HG03097 (cell line): Measurements from ENCODE around the gene PRDM7.
"Not testable (repeated sequence)": the region's sequence is repeated elsewhere in the genome, so short reads cannot be mapped to it uniquely, and the experiment has no call there.

Experiments
- ATAC-seq: cut with Tn5 transposase; IDR thresholded peaks from one replicate; pipeline ENCODE4 v1.9.1; 2021; ENCODE audit not compliant: unreplicated experiment, low FRiP score

The PRDM7 gene

GRCh38 chr16:90077757-90078578, 837 bp upstream of the PRDM7 start:
- peak; percentile 38 for ATAC-seq

DNA sequence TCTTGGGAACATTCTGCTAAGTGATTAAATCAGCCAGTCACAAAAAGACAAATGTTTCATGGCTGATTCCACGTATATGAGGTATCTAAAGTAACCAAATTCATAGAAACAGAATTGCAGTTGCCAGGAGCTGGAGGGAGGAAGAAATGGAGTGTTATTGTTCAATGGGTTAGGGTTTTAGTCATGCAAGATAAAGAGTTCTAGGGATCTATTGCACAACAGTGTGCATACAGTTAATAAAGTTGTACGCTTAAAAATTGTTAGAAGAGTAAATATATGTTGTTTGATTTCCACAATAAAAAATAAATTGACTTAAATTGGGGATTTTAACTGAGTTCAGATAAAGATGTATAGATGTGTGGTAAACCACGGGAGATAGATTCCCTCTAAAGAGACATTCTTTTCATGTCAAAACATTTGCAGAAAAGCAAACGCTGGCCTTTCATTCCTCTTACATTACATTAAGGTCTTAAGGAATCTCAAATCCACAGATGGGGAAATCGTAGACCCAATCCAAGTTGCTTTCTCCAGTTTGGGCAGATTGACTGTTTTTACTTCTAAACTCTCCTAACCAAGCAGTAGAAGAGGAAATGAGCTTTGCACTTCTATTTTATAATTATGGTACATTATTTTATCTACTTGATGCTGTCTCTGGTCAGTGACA, 4.6 kb downstream of the PRDM7 start:
- ATAC-seq, result no peak

- ATAC-seq, result no peak
These were observed 6.7 kb downstream of the PRDM7 start for GRCh38 chr16:90070440-90070839.

DNA sequence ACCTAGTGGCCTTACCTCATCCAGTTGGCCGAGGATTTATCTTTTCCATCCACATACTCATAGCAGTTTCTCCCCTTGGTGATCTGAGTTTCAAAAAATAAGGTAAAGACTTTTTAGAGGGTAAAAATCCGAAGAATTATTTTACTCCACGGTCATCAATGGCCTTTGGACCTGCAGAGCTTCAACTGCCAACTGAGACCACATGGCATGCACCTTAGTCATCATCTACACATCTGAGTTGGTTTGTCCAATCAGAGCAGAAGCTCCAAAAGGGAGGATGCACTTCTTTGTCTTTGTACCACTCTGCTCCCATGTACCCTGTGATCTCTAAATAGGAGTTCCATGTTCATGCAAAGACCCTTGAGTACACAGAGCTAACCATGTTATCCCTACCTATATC, 15.7 kb downstream of the PRDM7 start:
- no peak for ATAC-seq

DNA sequence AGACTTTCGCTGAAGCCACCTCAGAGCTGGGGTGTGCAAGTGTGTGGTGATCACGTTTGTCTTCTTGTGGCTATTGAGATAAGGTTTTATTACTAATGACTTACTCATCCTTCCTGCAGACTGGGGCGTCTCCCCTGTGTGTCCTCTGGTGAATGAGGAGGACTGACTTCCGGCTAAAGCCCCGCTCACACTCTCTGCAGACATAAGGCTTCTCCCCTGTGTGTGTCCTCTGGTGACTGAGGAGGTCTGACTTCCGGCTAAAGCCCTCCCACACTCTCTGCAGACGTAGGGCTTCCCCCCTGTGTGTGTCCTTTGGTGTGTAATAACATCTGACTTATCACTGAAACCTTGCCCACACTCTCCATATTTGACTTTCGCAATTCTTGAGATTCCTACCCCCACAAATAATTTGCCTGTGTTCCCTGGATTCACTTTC, 19.4 kb downstream of the PRDM7 start:
- no peak for ATAC-seq

DNA sequence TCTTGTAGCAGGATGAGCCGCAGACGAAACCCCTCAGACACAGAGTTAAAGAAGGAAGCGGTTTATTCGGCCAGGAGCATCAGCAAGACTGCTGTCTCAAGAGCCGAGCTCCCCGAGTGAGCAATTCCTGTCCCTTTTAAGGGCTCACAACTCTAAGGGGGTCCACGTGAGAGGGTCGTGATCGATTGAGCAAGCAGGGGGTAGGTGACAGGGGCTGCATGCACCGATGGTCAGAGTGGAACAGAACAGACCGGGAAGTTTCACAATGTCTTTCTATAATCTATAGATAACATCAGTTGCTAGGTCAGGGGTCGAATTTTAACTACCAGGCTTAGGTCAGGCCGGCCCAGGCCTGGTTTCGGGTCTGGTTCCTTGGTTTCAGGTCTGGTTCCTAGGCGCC, 20.6 kb downstream of the PRDM7 start:
- ATAC-seq, result not testable (repeated sequence)

DNA sequence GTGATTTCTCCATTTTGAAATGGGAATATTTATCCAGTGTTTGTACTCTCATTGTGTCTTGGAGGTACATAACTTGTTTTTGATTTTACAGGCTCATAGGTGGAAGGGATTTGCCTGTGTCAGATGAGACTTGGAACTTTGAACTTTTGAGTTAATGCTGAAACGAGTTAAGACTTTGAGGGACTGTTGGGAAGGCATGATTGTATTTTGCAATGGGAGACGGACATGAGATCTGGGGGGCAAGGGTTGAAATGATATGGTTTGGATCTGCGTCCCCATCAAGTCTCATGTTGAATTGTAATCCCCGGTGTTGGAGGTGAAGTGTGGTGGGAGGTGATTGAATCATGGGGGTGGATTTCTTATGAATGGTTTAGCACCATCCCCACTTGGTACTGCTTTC, 21.8 kb downstream of the PRDM7 start:
- ATAC-seq, result no peak

DNA sequence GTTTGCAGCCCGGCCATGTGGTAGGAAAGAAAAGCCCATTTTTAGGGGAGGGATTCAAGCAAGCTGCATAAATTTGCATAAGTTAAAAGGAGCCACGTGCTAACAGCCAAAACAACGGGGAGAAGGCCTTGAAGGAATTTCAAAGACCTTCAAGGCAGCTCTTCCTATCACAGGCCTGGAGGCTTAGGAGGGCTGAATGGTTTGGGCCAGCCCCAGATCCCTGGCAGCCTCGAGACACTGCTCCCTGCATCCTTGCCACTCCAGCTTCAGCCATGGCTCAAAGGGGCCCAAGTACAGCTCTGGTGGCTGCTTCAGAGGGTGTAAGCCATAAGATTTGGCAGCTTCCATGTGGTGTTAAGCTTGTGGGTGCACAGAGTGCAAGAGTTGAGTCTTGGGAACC, 22.6 kb downstream of the PRDM7 start:
- ATAC-seq, result no peak

DNA sequence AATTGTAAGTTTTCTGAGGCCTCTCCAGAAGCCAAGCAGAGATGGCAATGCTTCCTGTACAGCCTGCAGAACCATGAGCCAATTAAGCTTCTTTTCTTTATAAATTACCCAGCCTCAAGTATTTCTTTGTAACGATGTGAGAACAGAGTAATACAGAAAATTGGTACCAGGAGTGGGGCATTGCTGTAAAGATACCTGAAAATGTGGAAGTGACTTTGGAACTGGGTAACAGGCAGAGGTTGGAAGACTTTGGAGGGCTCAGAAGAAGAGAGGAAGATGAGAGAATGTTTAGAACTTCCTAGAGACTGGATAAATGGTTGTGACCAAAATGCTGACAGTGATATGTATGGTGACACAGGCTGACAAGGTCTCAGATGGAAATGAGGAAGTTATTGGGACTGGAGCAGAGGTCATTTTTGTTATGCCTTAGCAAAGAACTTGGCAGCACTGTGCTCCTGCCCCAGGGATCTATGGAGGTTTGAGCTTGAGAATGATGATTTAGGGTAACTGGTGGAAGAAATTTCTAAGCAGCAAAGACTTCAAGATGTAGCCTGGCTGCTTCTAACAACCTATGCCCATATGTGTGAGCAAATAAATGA, 23.1 kb downstream of the PRDM7 start:
- ATAC-seq, result no peak

DNA sequence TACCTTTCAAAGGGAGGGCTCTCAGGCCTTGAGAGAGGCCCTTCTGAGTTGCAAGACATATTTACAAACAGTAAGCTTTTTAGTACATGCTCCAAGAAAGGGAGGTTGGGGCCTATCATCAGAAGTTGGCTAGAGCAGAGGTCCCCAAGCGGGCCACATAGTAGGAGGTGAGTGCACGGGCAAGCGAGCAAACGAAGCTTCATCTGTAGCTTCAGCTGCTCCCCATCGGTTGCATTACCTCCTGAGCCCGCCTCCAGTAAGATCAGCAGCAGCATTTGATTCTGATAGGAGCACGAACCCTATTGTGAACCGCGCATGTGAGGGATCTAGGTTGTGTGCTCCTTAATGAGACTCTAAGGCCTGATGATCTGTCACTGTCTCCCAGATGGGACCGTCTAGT, 26.2 kb downstream of the PRDM7 start:
- ATAC-seq, result no peak

GRCh38 chr16:90048737-90049330, 28.3 kb downstream of the PRDM7 start:
- no peak for ATAC-seq

DNA sequence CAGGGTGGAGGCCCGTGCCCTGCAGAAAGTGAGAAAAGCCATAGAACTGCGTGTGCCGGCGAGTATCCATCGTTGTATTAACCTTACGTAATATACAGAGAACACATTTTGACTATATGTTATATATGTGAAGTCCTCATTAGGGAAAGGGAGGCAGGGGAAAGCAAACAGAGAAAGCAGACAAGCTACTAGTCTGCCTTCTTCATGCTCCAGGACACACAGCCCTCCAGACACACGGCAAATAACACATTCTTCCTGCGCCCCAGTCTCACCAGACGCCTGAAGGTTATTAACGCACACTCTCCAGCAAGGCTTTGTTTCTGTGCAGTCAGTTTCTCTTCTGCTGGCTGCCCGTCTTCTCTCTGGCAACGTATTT, 28.8 kb downstream of the PRDM7 start:
- no peak for ATAC-seq

DNA sequence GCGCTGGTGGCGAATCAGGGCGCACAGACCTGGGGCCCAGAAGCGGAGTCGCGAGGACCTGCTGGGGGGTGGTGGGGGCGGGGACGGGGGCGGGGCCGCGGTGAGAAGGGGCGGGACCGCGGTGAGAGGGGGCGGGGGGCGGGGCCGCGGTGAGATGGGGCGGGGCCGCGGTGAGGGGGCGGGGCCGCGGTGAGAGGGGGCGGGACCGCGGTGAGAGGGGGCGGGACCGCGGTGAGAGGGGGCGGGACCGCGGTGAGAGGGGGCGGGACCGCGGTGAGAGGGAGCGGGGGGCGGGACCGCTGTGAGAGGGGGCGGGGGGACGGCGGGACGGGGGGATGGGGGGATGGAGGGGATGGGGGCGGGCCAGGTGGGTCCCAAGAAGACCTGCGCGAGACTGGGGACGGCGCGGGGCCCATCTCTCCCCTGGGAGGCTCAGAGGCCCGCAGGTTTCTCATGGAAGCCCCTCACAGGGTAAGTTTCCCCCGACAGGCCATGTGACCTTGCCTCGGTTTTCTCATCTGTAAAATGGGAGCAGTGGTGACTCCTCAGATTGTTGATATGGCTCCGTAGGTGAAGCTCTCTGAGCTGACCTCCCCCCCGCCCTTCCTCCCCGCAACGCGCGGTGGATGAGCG, 29.3 kb downstream of the PRDM7 start:
- ATAC-seq, result no peak

DNA sequence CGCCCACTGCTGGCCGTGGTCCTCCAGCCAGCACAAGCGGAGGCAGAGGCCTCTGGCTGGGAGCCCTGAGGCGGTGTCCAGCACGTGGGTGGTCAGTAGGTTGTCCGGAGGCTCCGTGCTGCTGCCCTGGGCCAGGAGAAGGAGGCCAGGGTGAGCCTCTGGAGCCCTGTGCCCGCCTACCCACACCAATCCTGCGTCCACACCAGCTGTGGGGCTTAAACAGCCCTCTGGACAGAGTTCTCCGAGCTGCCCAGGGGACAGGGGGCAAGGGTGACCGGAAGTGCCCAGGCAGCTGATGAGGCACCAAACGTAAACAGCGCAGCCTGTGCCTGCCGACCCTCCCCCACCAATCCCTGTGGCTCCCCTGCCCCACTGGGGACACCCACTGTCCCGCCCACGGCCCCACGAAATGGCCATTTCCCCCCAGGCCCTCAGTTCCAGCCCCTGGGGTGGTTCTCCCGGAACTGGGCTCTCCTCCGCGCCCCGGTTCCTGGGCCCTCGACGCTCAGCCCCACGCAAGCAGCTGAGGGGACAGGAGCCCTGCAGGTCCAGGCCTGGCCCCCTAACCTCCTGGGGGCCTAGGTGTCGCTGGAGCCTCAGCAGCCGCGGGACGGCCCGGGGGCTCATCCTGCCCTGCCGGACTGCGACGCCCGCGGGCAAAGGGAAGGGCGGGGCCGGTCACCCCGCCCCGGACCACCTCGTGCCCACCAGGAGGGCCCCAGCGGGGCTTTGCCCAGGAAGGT, 30.0 kb downstream of the PRDM7 start:
- no peak for ATAC-seq

- ATAC-seq, result no peak
These were observed 30.8 kb downstream of the PRDM7 start for GRCh38 chr16:90046122-90046970.

- no peak for ATAC-seq
These were observed 33.0 kb downstream of the PRDM7 start for GRCh38 chr16:90044111-90044551.

DNA sequence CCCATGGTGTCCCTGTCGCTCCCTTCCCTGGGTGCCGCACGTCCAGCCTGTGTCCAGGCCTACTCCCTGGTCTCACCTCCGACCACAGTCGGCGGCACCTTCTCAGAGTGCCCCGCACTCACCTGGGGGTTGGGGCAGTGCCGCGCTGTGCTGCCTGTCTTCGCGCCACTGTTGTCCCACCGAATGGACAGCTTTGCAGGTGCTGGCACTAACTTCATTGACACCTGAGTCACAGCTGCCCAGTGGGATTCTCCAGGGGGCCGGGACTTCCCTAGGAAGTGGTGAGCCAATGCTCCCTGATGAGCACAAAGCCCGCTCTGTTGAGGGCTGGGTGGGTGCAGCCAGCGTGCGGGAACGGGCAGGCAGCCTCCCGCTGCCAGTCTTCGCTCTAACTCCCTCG, 33.6 kb downstream of the PRDM7 start:
- ATAC-seq, result no peak

DNA sequence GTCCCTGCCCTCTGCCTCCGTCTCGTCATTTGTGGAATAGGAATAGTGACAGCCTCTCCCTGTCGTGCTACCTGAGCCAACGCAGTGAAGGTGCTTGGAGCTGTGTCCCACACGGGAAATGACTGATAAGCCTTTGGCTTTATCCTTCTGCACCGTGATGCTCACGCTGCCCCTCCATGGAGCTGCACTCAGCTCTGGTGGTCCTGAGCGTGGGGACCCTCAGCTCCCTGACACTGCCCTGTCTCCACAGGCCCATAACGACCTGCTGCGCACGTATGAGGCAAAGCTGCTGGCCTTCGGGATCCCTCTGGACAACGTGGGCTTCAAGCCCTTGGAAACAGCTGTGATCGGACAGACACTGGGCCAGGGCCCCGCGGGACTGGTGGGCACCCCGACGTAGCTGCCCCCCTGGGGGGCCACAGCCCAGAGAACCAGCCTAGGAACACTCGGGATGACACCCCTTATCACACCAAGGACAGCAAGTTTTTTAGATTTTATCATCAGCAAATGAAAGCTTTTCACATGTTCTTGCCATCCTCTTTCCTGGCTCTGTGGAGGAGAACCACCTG, 34.1 kb downstream of the PRDM7 start:
- no peak for ATAC-seq

DNA sequence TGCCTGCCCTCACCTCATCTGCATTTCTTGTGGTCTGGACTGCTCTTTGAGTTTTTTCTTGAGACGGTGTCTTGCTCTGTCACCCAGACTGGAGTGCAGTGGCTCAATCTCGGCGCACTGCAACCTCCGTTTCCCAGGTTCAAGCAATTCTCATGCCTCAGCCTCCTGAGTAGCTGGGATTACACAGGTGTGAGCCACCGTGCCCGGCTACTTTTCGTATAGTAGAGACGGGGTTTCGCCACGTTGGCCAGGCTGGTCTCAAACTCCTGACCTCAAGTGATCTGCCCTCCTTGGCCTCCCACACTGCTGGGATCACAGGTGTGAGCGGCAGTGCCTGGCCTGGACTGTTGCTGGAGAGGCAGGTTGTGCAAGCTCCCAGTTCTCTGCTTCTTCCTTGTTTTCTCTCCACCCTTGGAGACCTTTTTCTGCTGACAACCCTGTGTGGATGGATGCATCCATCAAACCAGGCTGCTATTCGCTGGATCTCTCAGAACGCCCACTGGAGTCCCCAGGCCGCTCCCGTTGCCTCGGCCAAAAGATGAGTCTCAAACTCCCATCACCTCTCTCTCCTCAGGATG, 35.1 kb downstream of the PRDM7 start:
- no peak for ATAC-seq
